A673 (cell line): ENCODE results near the gene DLG2. TPM values are rescaled to one million over a fixed set of nuclear protein-coding genes. Genes with fewer than 3 reads are reported as not detected.

Experiments
- BruUV-seq: library from RNA; stranded (reverse); fragments of 400-500 nt; replicated peaks from 2 replicates; lab custom pipeline; 2021; lab: Mats Ljungman, UMichigan
- CTCF ChIA-PET: fragments of 300-600 bp; sonication (Branson Sonifier 250); formaldehyde crosslinking; loops from one replicate; lab custom pipeline; 2022; ENCODE audit warnings: antibody characterized with exemption; lab: Charles Lee
- POLR2A ChIA-PET: fragments of 300-600 bp; sonication (Branson Sonifier 250); formaldehyde crosslinking; loops from one replicate; lab custom pipeline; 2022; ENCODE audit warnings: antibody characterized with exemption; ENCODE audit not compliant: low non-redundant PET; lab: Charles Lee
- DNase-seq: peaks from one replicate; pipeline ENCODE4 v3.0.0-alpha.2; 2015; ENCODE audit warnings: low spot score
- H3K27ac ChIP-seq: fragments of 200-600 bp; sonication (generic); 2 replicates; pipeline ENCODE4 v1.5.1; 2016; ENCODE audit warnings: mixed run types, low read depth, mild to moderate bottlenecking, mixed read lengths, antibody characterized with exemption, low read length; ENCODE audit not compliant: poor library complexity, severe bottlenecking
- H3K27me3 ChIP-seq: fragments of 200-600 bp; sonication (generic); replicated peaks from 2 replicates; pipeline ENCODE4 v1.6.1; 2017; ENCODE audit warnings: mixed run types, low read depth, mild to moderate bottlenecking, mixed read lengths, antibody characterized with exemption, low read length; ENCODE audit not compliant: insufficient read depth, poor library complexity
- H3K36me3 ChIP-seq: fragments of 200-600 bp; sonication (generic); 2 replicates; pipeline ENCODE4 v1.6.1; 2016; ENCODE audit warnings: mixed run types, mild to moderate bottlenecking, mixed read lengths, antibody characterized with exemption, low read length; ENCODE audit not compliant: insufficient read depth, poor library complexity, severe bottlenecking
- H3K4me1 ChIP-seq: fragments of 200-600 bp; sonication (generic); 2 replicates; pipeline ENCODE4 v1.6.1; 2017; ENCODE audit warnings: mixed run types, mild to moderate bottlenecking, mixed read lengths, antibody characterized with exemption, low read length; ENCODE audit not compliant: insufficient read depth, poor library complexity, severe bottlenecking
- H3K4me3 ChIP-seq: fragments of 200-600 bp; sonication (generic); 2 replicates; pipeline ENCODE4 v1.5.1; 2016; ENCODE audit warnings: low read depth, mixed run types, mild to moderate bottlenecking, mixed read lengths, low read length; ENCODE audit not compliant: poor library complexity, severe bottlenecking
- H3K9me3 ChIP-seq: fragments of 200-600 bp; sonication (generic); 2 replicates; pipeline ENCODE4 v1.6.1; 2016; ENCODE audit warnings: mixed run types, low read depth, mild to moderate bottlenecking, mixed read lengths, antibody characterized with exemption, low read length; ENCODE audit not compliant: poor library complexity, severe bottlenecking
- EZH2 ChIP-seq: fragments of 200-600 bp; sonication (generic); IDR thresholded peaks from 2 replicates; pipeline ENCODE4 v1.6.1; 2017; ENCODE audit warnings: borderline replicate concordance, low read depth, mild to moderate bottlenecking, mixed read lengths, antibody characterized with exemption, low read length; ENCODE audit not compliant: poor library complexity, severe bottlenecking
- intact Hi-C: fragments of 100-400 bp; cut with micrococcal nuclease; formaldehyde crosslinking; loops from one replicate; pipeline ENCODE4 v1.10.0; 2022; ENCODE audit not compliant: unreplicated experiment
- total RNA-seq: library from RNA; stranded (reverse); gene quantifications from 2 replicates; pipeline ENCODE4 v1.2.3, GENCODE V29; 2021
- TF ChIP-seq, protein P1 (sequence below): fragments of 300-800, 200-600 bp; sonication (generic); conservative IDR thresholded peaks from 2 replicates; pipeline ENCODE4 v1.5.1; 2017; ENCODE audit warnings: low read depth, mild to moderate bottlenecking, antibody characterized with exemption, low read length, moderate library complexity, mixed read lengths

DLG2 gene
- total RNA-seq, 1 experiment from 2014 or later, result 277 TPM

DNA sequence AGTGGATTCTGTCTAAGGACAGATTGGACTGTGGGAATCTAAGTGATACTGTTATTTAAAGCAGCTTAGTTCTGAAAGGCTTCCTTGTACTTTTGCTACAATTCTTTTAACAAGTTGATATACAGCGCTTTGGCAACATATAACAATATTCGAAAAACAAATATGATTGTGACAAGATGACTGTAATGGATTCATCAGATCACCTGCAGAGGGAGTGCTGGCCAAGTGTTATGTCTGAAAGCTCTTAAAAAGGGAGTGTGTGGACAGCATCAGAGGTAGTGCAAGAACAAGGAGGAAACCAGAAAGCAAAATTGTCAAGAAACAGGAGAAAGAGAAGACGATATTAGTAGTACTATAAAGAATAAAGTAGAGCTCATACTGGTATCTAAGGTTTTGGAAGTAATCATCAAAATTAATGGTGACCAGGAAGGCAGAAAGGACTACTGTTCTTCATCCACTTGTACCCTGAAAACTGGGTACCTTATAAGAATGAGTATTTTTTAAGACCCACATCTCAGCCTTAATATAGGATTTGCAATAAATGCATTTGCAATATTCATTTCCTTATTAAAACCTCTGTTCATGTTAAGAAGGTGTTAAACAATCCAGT lies 1229.0 kb downstream of the DLG2 start:
- DNase-seq, result peak; percentile 37
- ChIA-PET CTCF (interaction anchor here (0.5 to 1.0 kb wide), 3 partner anchors 13 to 126 kb away, joined by 3 to 8 read pairs (median 7); no protein-coding TSS in a partner anchor), POLR2A (no interaction called here)
- Histone ChIP-seq H3K36me3 (no peaks in the 10 kb centered on the region), H3K9me3 (no peaks in the 10 kb centered on the region), H3K27ac (no peak overlapping the region), H3K4me3 (no peak overlapping the region), H3K4me1 (no peaks in the 10 kb centered on the region), H3K27me3 (no peaks in the 10 kb centered on the region)
- intact Hi-C loops, result loop anchor here (5.0 kb wide), 1 partner anchor 124 kb away; no protein-coding TSS in a partner anchor
- no peak for TF ChIP-seq EZH2
- TF ChIP-seq, protein P1, sequence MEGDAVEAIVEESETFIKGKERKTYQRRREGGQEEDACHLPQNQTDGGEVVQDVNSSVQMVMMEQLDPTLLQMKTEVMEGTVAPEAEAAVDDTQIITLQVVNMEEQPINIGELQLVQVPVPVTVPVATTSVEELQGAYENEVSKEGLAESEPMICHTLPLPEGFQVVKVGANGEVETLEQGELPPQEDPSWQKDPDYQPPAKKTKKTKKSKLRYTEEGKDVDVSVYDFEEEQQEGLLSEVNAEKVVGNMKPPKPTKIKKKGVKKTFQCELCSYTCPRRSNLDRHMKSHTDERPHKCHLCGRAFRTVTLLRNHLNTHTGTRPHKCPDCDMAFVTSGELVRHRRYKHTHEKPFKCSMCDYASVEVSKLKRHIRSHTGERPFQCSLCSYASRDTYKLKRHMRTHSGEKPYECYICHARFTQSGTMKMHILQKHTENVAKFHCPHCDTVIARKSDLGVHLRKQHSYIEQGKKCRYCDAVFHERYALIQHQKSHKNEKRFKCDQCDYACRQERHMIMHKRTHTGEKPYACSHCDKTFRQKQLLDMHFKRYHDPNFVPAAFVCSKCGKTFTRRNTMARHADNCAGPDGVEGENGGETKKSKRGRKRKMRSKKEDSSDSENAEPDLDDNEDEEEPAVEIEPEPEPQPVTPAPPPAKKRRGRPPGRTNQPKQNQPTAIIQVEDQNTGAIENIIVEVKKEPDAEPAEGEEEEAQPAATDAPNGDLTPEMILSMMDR, result peak; percentile 62
- no TSS peak for BruUV-seq

DNA sequence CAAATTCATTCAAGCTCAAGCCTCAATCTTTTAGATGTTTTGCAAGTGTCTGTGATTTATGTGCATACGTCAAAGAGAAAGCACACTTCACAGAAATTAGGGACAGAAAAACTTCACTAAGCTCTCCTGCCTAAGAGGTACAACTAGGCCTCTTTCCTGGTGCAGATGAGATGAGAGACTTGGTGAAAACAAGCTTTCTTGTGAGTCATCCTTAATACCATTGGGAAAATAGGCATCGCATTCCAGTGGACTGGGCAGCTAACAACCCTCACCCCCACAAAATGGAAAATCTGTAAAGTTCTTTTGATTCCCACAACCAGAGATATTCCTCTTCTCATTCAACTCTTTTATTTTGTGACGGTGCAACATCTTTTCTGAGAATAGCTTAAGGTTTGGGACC lies 1230.6 kb downstream of the DLG2 start:
- ChIA-PET POLR2A (no interaction called here), CTCF (interaction anchor here (0.6 kb wide), 1 partner anchor 1170 kb away, joined by 3 read pairs; no protein-coding TSS in a partner anchor)
- no peak for TF ChIP-seq EZH2
- TF ChIP-seq, protein P1, result no peak
- Histone ChIP-seq H3K27ac (no peak overlapping the region), H3K4me3 (no peak overlapping the region), H3K36me3 (no peaks in the 10 kb centered on the region), H3K27me3 (no peaks in the 10 kb centered on the region), H3K9me3 (no peaks in the 10 kb centered on the region), H3K4me1 (no peaks in the 10 kb centered on the region)
- no TSS peak for BruUV-seq
- DNase-seq, result no peak
- intact Hi-C loops, result loop anchor here (5.0 kb wide), 1 partner anchor 126 kb away; no protein-coding TSS in a partner anchor

DNA sequence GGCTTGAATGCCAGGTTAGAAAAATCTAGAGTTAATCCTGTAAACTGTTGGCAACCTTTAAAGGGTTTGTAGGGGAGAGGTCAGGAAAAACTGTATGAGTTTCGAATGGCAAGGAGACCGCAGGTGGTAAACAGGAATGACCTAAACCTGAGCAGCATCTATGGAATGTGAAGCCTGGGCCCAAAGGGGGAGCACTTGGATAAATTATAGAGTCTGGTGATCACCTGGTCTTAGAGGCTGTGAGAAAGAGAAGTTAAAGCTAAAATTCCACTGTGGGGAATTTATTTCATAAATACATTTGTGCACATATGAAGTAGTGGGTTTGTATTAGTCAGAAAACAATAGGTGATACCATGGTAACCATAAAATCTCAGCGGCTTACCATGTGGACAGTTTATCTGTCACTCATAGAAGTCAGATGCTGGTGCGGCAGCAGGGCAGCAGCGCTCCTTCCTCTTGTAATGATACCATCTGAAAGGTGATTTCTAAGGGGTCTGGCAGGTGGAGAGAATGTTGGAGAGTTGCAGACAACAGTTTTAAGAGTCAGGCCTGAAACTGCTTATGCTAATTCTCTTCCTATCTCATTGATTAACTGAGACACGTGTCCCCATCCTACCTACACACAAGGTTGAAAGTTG lies 1236.6 kb downstream of the DLG2 start:
- intact Hi-C loops, result loop anchor here (5.0 kb wide), 1 partner anchor 322 kb away; no protein-coding TSS in a partner anchor
- Histone ChIP-seq H3K4me1 (no peaks in the 10 kb centered on the region), H3K27me3 (no peaks in the 10 kb centered on the region), H3K36me3 (no peaks in the 10 kb centered on the region), H3K9me3 (no peaks in the 10 kb centered on the region), H3K27ac (no peak overlapping the region), H3K4me3 (no peak overlapping the region)
- POLR2A ChIA-PET, result no interaction called here
- TF ChIP-seq EZH2, result no peak
- TF ChIP-seq, protein P1, result 0 out of 2 replicates have a peak, but pooled peaks have one; percentile 26
- CTCF ChIA-PET, result interaction anchor here (0.6 kb wide), 1 partner anchor 173 kb away, joined by 3 read pairs; no protein-coding TSS in a partner anchor
- BruUV-seq, result no TSS peak
- DNase-seq, result peak; percentile 15
